Choroid plexus epithelial cell (primary cell): ENCODE measurements around the gene MAP7.
"Not testable (repeated sequence)": the region's sequence is repeated elsewhere in the genome, so short reads cannot be mapped to it uniquely, and the experiment has no call there.

Experiments
- DNase-seq: peaks from one replicate; pipeline ENCODE4 v3.0.0-alpha.2; 2010; ENCODE audit warnings: low read depth
- H3K4me3 ChIP-seq: 2 replicates; pipeline ENCODE4 v1.5.1; 2011; ENCODE audit warnings: low read depth, mild to moderate bottlenecking, control low read depth, low read length, moderate library complexity
- CTCF ChIP-seq: conservative IDR thresholded peaks from 2 replicates; pipeline ENCODE4 v1.5.1; 2011; ENCODE audit warnings: low read depth, mild to moderate bottlenecking, control low read depth, inconsistent platforms, low read length, moderate library complexity

The MAP7 gene

GRCh38 chr6:136591617-136592016, 41.4 kb upstream of the MAP7 start:
- no peak overlapping the region for H3K4me3 ChIP-seq
- no peak for TF ChIP-seq CTCF
- DNase-seq = no peak

- not testable (repeated sequence) for H3K4me3 ChIP-seq, DNase-seq
These were observed 40.6 kb upstream of the MAP7 start for GRCh38 chr6:136590846-136591245.

- no peak overlapping the region for H3K4me3 ChIP-seq
- TF ChIP-seq CTCF = no peak
- DNase-seq = peak; percentile 46
These were observed 37.3 kb upstream of the MAP7 start for GRCh38 chr6:136587527-136587926.

- TF ChIP-seq CTCF = no peak
- no peak overlapping the region for H3K4me3 ChIP-seq
- DNase-seq = peak; percentile 99
These were observed 36.1 kb upstream of the MAP7 start for GRCh38 chr6:136586295-136586694.

- H3K4me3 ChIP-seq, DNase-seq: not testable (repeated sequence)
These were observed 35.3 kb upstream of the MAP7 start for GRCh38 chr6:136585523-136585922.

- DNase-seq, H3K4me3 ChIP-seq: not testable (repeated sequence)
These were observed 34.1 kb upstream of the MAP7 start for GRCh38 chr6:136584290-136584689.

- no peak overlapping the region for H3K4me3 ChIP-seq
- TF ChIP-seq CTCF = peak; percentile 54
- peak; percentile 95 for DNase-seq
These were observed 32.7 kb upstream of the MAP7 start for GRCh38 chr6:136582711-136583471.

- no peak for TF ChIP-seq CTCF
- DNase-seq = peak; percentile 63
- no peak overlapping the region for H3K4me3 ChIP-seq
These were observed 29.6 kb upstream of the MAP7 start for GRCh38 chr6:136579800-136580199.
